ENCODE measurements around the gene OR2T11. TPM values are rescaled to one million over a fixed set of nuclear protein-coding genes. Genes with fewer than 3 reads are reported as not detected.
"Not testable (repeated sequence)": the region's sequence is repeated elsewhere in the genome, so short reads cannot be mapped to it uniquely, and the experiment has no call there.

Gene OR2T11
- total and polyA plus RNA-seq, 2 donors (not counting 3 experiments of a cell fraction or from before 2014, with no cell fraction given), result not detected

- no peaks in the 10 kb centered on the region for H3K79me2 ChIP-seq (ENCODE audit: control insufficient read depth, insufficient read depth, low read length)
- ChIA-PET CTCF (no interaction called here), POLR2A (no interaction called here)
- intact Hi-C loops (cut with micrococcal nuclease) (no loop called here), dilution Hi-C loops (cut with MboI; ENCODE audit: extremely low pct_ligation_motif_present, low sequenced_read_pairs) (no loop called here)
- H3K4me1 ChIP-seq (ENCODE audit: control insufficient read depth, extremely low read depth, insufficient read depth, low read length), result no peaks in the 10 kb centered on the region
- no TSS peak for BruUV-seq (replicated peaks)
- no peak for TF ChIP-seq POLR2A (IDR thresholded peaks at IDR 0.05; ENCODE audit: low read depth, low read length)
- TF ChIP-seq MYC (IDR thresholded peaks at IDR 0.05; ENCODE audit: low read depth, low read length), result no peak
- TF ChIP-seq GATA2 (IDR thresholded peaks at IDR 0.05; ENCODE audit: insufficient read depth, insufficient read length, low read depth, low read length), result no peak
- no peak for TF ChIP-seq FOS (IDR thresholded peaks at IDR 0.05; ENCODE audit: borderline replicate concordance, insufficient read depth, low read length)
- TF ChIP-seq JUN (IDR thresholded peaks at IDR 0.05; ENCODE audit: borderline replicate concordance, insufficient read depth, insufficient read length, low read depth), result no peak
- no peak for TF ChIP-seq POLR2AphosphoS5 (IDR thresholded peaks at IDR 0.05; ENCODE audit: insufficient read depth, low read depth, low read length)
- TF ChIP-seq CTCF (IDR thresholded peaks at IDR 0.05; ENCODE audit: extremely low read depth in 1 of 2, insufficient read depth in 1 of 2, low read depth in 1 of 2, low read length in 2 of 2), result no peak
- DNase-seq (ENCODE audit: low read depth, low spot score), result no peak
- H3K9ac ChIP-seq (replicated peaks; ENCODE audit: extremely low read depth, insufficient read depth, low read length), result no peak overlapping the region
- H3K4me3 ChIP-seq (replicated peaks in 1 of 3; ENCODE audit: insufficient read depth in 1 of 3, low read depth in 1 of 3, low read length in 3 of 3), result no peak overlapping the region
- no peak overlapping the region for H3K4me2 ChIP-seq (ENCODE audit: insufficient read depth, low read length)
- no peak overlapping the region for H2AFZ ChIP-seq (ENCODE audit: low read depth, low read length)
- no peaks in the 10 kb centered on the region for H4K20me1 ChIP-seq (replicated peaks; ENCODE audit: control insufficient read depth, extremely low read depth, insufficient read depth, low read length)
- H3K27me3 ChIP-seq (ENCODE audit: control insufficient read depth in 2 of 2, insufficient read depth in 2 of 2, low read length in 2 of 2), result no peaks in the 10 kb centered on the region
- H3K36me3 ChIP-seq (ENCODE audit: control insufficient read depth in 2 of 2, extremely low read depth in 1 of 2, insufficient read depth in 2 of 2, low read length in 2 of 2), result no peaks in the 10 kb centered on the region
- peaks cover 7% of the 10 kb centered on the region for H3K9me3 ChIP-seq (replicated peaks; ENCODE audit: control insufficient read depth, insufficient read depth, low read length)
- FAIRE-seq, result no peak
- H3K27ac ChIP-seq (ENCODE audit: insufficient read depth, low read depth, low read length), result no peak overlapping the region
- H3K9me1 ChIP-seq (replicated peaks; ENCODE audit: control insufficient read depth, extremely low read depth, insufficient read depth, low read length), result no peaks in the 10 kb centered on the region
Observed at GRCh38 chr1:248670003-248670402, 35.1 kb upstream of the OR2T11 start.

GRCh38 chr1:248663453-248664328 lies 28.8 kb upstream of the OR2T11 start:
- H3K9ac ChIP-seq (replicated peaks; ENCODE audit: extremely low read depth, insufficient read depth, low read length); H3K79me2 ChIP-seq (ENCODE audit: control insufficient read depth, insufficient read depth, low read length); H3K4me3 ChIP-seq (replicated peaks in 1 of 3; ENCODE audit: insufficient read depth in 1 of 3, low read depth in 1 of 3, low read length in 3 of 3); dilution Hi-C loops (cut with MboI; ENCODE audit: extremely low pct_ligation_motif_present, low sequenced_read_pairs); POLR2A ChIA-PET; H2AFZ ChIP-seq (ENCODE audit: low read depth, low read length); DNase-seq (ENCODE audit: low read depth, low spot score); H3K9me1 ChIP-seq (replicated peaks; ENCODE audit: control insufficient read depth, extremely low read depth, insufficient read depth, low read length); CTCF ChIA-PET; intact Hi-C loops (cut with micrococcal nuclease); H3K4me1 ChIP-seq (ENCODE audit: control insufficient read depth, extremely low read depth, insufficient read depth, low read length); FAIRE-seq; H3K9me3 ChIP-seq (replicated peaks; ENCODE audit: control insufficient read depth, insufficient read depth, low read length); H3K27ac ChIP-seq (ENCODE audit: insufficient read depth, low read depth, low read length); H3K36me3 ChIP-seq (ENCODE audit: control insufficient read depth in 2 of 2, extremely low read depth in 1 of 2, insufficient read depth in 2 of 2, low read length in 2 of 2); H3K4me2 ChIP-seq (ENCODE audit: insufficient read depth, low read length); H4K20me1 ChIP-seq (replicated peaks; ENCODE audit: control insufficient read depth, extremely low read depth, insufficient read depth, low read length); H3K27me3 ChIP-seq (ENCODE audit: control insufficient read depth in 2 of 2, insufficient read depth in 2 of 2, low read length in 2 of 2); BruUV-seq (replicated peaks): not testable (repeated sequence)

GRCh38 chr1:248656797-248657196 lies 21.9 kb upstream of the OR2T11 start:
- H3K9me3 ChIP-seq (replicated peaks; ENCODE audit: control insufficient read depth, insufficient read depth, low read length); H3K4me3 ChIP-seq (replicated peaks in 1 of 3; ENCODE audit: insufficient read depth in 1 of 3, low read depth in 1 of 3, low read length in 3 of 3); H4K20me1 ChIP-seq (replicated peaks; ENCODE audit: control insufficient read depth, extremely low read depth, insufficient read depth, low read length); H2AFZ ChIP-seq (ENCODE audit: low read depth, low read length); H3K36me3 ChIP-seq (ENCODE audit: control insufficient read depth in 2 of 2, extremely low read depth in 1 of 2, insufficient read depth in 2 of 2, low read length in 2 of 2); H3K79me2 ChIP-seq (ENCODE audit: control insufficient read depth, insufficient read depth, low read length); H3K9ac ChIP-seq (replicated peaks; ENCODE audit: extremely low read depth, insufficient read depth, low read length); FAIRE-seq; intact Hi-C loops (cut with micrococcal nuclease); H3K4me2 ChIP-seq (ENCODE audit: insufficient read depth, low read length); dilution Hi-C loops (cut with MboI; ENCODE audit: extremely low pct_ligation_motif_present, low sequenced_read_pairs); POLR2A ChIA-PET; H3K27ac ChIP-seq (ENCODE audit: insufficient read depth, low read depth, low read length); BruUV-seq (replicated peaks); H3K27me3 ChIP-seq (ENCODE audit: control insufficient read depth in 2 of 2, insufficient read depth in 2 of 2, low read length in 2 of 2); H3K4me1 ChIP-seq (ENCODE audit: control insufficient read depth, extremely low read depth, insufficient read depth, low read length); H3K9me1 ChIP-seq (replicated peaks; ENCODE audit: control insufficient read depth, extremely low read depth, insufficient read depth, low read length); DNase-seq (ENCODE audit: low read depth, low spot score); CTCF ChIA-PET: not testable (repeated sequence)

All from endothelial cell of umbilical vein (primary cell).